ENCODE results near the gene C1QTNF1. TPM values are rescaled to one million over a fixed set of nuclear protein-coding genes. Genes with fewer than 3 reads are reported as not detected.

The C1QTNF1 gene
- polyA plus RNA-seq, 1 of the 3 experiments (the other 2 are of a cell fraction) = 14.3 TPM

DNA sequence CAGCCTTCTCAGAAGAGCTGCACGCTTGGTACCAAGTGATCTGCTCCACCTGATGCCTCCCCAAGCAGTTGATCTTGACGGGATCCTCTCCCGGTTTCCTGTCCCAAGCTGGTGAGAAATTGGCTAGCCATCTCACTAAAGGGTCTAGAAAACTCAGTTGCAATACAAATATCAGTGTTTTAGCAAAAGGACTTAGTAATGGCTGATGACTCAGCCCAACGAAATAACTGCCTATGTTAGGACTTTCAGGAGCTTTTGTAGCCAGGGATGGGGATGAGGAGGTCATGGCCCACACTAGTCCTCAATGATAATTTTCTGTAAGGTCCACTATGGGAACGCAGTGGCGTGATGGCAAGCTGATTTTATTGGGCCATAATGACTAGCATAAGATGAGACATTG lies 27.3 kb downstream of the C1QTNF1 start:
- no peak overlapping the region for H3K4me3 ChIP-seq (ENCODE audit: low read depth in 2 of 2, low read length in 1 of 2)
- H4K20me1 ChIP-seq (ENCODE audit: insufficient read depth) = no peaks in the 10 kb centered on the region
- H2AFZ ChIP-seq (ENCODE audit: low read depth) = no peak overlapping the region
- TF ChIP-seq RFX5 (IDR thresholded peaks at IDR 0.05; ENCODE audit: low read length) (no peak), ELF1 (IDR thresholded peaks at IDR 0.05) (no peak), TCF12 (IDR thresholded peaks at IDR 0.05) (no peak), RAD21 (IDR thresholded peaks at IDR 0.05; ENCODE audit: low read length) (no peak), GATA2 (CRISPR knock-in tag; IDR thresholded peaks at IDR 0.05) (no peak), NRF1 (IDR thresholded peaks at IDR 0.05; ENCODE audit: low read depth, low read length) (no peak), RXRA (IDR thresholded peaks at IDR 0.05; ENCODE audit: borderline replicate concordance, low read depth) (no peak), NFIC (IDR thresholded peaks at IDR 0.05; ENCODE audit: borderline replicate concordance) (no peak), EP300 (IDR thresholded peaks at IDR 0.05; ENCODE audit: borderline replicate concordance in 1 of 2, low read depth in 1 of 2, low read length in 1 of 2) (no peak), YY1 (IDR thresholded peaks at IDR 0.05; ENCODE audit: low read depth) (no peak), CHD2 (IDR thresholded peaks at IDR 0.05; ENCODE audit: low read length, partially characterized antibody) (no peak), SIN3A (IDR thresholded peaks at IDR 0.05; ENCODE audit: borderline replicate concordance, low read depth, low read length) (no peak), FOXJ3 (CRISPR knock-in tag; IDR thresholded peaks at IDR 0.05) (no peak), FOSL2 (IDR thresholded peaks at IDR 0.05; ENCODE audit: borderline replicate concordance, low read depth) (no peak)
- TF ChIP-seq, protein P1, sequence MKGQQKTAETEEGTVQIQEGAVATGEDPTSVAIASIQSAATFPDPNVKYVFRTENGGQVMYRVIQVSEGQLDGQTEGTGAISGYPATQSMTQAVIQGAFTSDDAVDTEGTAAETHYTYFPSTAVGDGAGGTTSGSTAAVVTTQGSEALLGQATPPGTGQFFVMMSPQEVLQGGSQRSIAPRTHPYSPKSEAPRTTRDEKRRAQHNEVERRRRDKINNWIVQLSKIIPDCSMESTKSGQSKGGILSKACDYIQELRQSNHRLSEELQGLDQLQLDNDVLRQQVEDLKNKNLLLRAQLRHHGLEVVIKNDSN (IDR thresholded peaks at IDR 0.05; ENCODE audit: borderline replicate concordance, low read depth) = no peak
- TF ChIP-seq, protein P2, sequence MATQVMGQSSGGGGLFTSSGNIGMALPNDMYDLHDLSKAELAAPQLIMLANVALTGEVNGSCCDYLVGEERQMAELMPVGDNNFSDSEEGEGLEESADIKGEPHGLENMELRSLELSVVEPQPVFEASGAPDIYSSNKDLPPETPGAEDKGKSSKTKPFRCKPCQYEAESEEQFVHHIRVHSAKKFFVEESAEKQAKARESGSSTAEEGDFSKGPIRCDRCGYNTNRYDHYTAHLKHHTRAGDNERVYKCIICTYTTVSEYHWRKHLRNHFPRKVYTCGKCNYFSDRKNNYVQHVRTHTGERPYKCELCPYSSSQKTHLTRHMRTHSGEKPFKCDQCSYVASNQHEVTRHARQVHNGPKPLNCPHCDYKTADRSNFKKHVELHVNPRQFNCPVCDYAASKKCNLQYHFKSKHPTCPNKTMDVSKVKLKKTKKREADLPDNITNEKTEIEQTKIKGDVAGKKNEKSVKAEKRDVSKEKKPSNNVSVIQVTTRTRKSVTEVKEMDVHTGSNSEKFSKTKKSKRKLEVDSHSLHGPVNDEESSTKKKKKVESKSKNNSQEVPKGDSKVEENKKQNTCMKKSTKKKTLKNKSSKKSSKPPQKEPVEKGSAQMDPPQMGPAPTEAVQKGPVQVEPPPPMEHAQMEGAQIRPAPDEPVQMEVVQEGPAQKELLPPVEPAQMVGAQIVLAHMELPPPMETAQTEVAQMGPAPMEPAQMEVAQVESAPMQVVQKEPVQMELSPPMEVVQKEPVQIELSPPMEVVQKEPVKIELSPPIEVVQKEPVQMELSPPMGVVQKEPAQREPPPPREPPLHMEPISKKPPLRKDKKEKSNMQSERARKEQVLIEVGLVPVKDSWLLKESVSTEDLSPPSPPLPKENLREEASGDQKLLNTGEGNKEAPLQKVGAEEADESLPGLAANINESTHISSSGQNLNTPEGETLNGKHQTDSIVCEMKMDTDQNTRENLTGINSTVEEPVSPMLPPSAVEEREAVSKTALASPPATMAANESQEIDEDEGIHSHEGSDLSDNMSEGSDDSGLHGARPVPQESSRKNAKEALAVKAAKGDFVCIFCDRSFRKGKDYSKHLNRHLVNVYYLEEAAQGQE (IDR thresholded peaks at IDR 0.05; ENCODE audit: low read depth, low read length) = no peak
- TF ChIP-seq, protein P3, sequence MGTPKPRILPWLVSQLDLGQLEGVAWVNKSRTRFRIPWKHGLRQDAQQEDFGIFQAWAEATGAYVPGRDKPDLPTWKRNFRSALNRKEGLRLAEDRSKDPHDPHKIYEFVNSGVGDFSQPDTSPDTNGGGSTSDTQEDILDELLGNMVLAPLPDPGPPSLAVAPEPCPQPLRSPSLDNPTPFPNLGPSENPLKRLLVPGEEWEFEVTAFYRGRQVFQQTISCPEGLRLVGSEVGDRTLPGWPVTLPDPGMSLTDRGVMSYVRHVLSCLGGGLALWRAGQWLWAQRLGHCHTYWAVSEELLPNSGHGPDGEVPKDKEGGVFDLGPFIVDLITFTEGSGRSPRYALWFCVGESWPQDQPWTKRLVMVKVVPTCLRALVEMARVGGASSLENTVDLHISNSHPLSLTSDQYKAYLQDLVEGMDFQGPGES (IDR thresholded peaks at IDR 0.05; ENCODE audit: low read depth, low read length) = no peak
- TF ChIP-seq, protein P4, sequence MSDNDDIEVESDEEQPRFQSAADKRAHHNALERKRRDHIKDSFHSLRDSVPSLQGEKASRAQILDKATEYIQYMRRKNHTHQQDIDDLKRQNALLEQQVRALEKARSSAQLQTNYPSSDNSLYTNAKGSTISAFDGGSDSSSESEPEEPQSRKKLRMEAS (IDR thresholded peaks at IDR 0.05; ENCODE audit: low read depth) = no peak
- TF ChIP-seq, protein P5, sequence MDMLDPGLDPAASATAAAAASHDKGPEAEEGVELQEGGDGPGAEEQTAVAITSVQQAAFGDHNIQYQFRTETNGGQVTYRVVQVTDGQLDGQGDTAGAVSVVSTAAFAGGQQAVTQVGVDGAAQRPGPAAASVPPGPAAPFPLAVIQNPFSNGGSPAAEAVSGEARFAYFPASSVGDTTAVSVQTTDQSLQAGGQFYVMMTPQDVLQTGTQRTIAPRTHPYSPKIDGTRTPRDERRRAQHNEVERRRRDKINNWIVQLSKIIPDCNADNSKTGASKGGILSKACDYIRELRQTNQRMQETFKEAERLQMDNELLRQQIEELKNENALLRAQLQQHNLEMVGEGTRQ (IDR thresholded peaks at IDR 0.05; ENCODE audit: borderline replicate concordance, low read depth, low read length) = no peak
- no peaks in the 10 kb centered on the region for H3K36me3 ChIP-seq (replicated peaks in 1 of 2; ENCODE audit: control insufficient read depth in 1 of 2, insufficient read depth in 2 of 2, low read length in 1 of 2)
- H3K79me2 ChIP-seq (ENCODE audit: insufficient read depth) = no peaks in the 10 kb centered on the region
- no peaks in the 10 kb centered on the region for H3K27me3 ChIP-seq (ENCODE audit: insufficient read depth)
- ChIA-PET POLR2A (no interaction called here), CTCF (interaction anchor here (0.8 to 25.7 kb wide), 7 partner anchors 9 to 350 kb away, joined by 3 to 529 read pairs (median 13); partner anchors contain the start of gene C1QTNF1)
- no peak overlapping the region for H3K27ac ChIP-seq (ENCODE audit: low read depth in 2 of 2, low read length in 1 of 2)
- peaks cover 0 to 15% of the 10 kb centered on the region in 2 experiments; a peak in 2 of 4 replicates for H3K4me1 ChIP-seq (ENCODE audit: control insufficient read depth in 1 of 2, insufficient read depth in 2 of 2, low read depth in 1 of 2, low read length in 1 of 2)
- H3K4me2 ChIP-seq = no peak overlapping the region
- WGBS (ENCODE audit: low lambda C conversion rate) = 67% methylated on average over 6 of the region's 6 CpGs
- H3K9me3 ChIP-seq = no peaks in the 10 kb centered on the region
- H3K9ac ChIP-seq = no peak overlapping the region
- no peaks in the 10 kb centered on the region for H3K9me2 ChIP-seq
- no peak for DNase-seq
- no peaks in the 10 kb centered on the region for H3F3A ChIP-seq (replicated peaks; ENCODE audit: insufficient read depth)

All from SK-N-SH (cell line).